ENCODE results near the gene GPR85.
"Not testable (repeated sequence)": the region's sequence is repeated elsewhere in the genome, so short reads cannot be mapped to it uniquely, and the experiment has no call there.

- TF ChIP-seq, protein P1, sequence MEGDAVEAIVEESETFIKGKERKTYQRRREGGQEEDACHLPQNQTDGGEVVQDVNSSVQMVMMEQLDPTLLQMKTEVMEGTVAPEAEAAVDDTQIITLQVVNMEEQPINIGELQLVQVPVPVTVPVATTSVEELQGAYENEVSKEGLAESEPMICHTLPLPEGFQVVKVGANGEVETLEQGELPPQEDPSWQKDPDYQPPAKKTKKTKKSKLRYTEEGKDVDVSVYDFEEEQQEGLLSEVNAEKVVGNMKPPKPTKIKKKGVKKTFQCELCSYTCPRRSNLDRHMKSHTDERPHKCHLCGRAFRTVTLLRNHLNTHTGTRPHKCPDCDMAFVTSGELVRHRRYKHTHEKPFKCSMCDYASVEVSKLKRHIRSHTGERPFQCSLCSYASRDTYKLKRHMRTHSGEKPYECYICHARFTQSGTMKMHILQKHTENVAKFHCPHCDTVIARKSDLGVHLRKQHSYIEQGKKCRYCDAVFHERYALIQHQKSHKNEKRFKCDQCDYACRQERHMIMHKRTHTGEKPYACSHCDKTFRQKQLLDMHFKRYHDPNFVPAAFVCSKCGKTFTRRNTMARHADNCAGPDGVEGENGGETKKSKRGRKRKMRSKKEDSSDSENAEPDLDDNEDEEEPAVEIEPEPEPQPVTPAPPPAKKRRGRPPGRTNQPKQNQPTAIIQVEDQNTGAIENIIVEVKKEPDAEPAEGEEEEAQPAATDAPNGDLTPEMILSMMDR (IDR thresholded peaks at IDR 0.05; ENCODE audit: borderline replicate concordance, extremely low read depth, low read length, poor library complexity, severe bottlenecking): not testable (repeated sequence)
- not testable (repeated sequence) for TF ChIP-seq EZH2 (IDR thresholded peaks at IDR 0.05; ENCODE audit: borderline replicate concordance, low read depth, low read length, severe bottlenecking)
Measured at GRCh38 chr7:113049221-113049620, 37.4 kb downstream of the GPR85 start.
